PFSK-1 (cell line): ENCODE measurements around the gene FBXW4.

Experiments
- FOXP2 ChIP-seq: optimal IDR thresholded peaks from 2 replicates; pipeline ENCODE3; 2011; ENCODE audit warnings: borderline replicate concordance, control low read depth, inconsistent platforms; ENCODE audit not compliant: insufficient read depth; ENCODE audit errors: extremely low read length, extremely low read depth
- POLR2AphosphoS5 ChIP-seq: IDR thresholded peaks from 2 replicates; pipeline ENCODE4 v1.6.1; 2012; ENCODE audit warnings: low read depth, mild to moderate bottlenecking, control low read depth, low read length, moderate library complexity
- SIN3A ChIP-seq: IDR thresholded peaks from 2 replicates; pipeline ENCODE4 v1.6.1; 2012; ENCODE audit warnings: mild to moderate bottlenecking, low read length, moderate library complexity, borderline replicate concordance; ENCODE audit not compliant: insufficient read depth
- TAF1 ChIP-seq: IDR thresholded peaks from 2 replicates; pipeline ENCODE4 v1.6.1; 2012; ENCODE audit warnings: low read length, control low read depth, borderline replicate concordance; ENCODE audit not compliant: insufficient read depth
- TF ChIP-seq, protein P1 (sequence below), 2 experiments: IDR thresholded peaks; 2 replicates each; pipeline versions ENCODE4 v1.6.1 to v1.8.0; 2011 to 2012; ENCODE audit warnings: low read depth in 2 of 2, low read length in 2 of 2, control low read depth in 1 of 2, inconsistent platforms in 1 of 2, mild to moderate bottlenecking in 1 of 2, moderate library complexity in 1 of 2; ENCODE audit not compliant: insufficient read depth in 1 of 2

The FBXW4 gene

DNA sequence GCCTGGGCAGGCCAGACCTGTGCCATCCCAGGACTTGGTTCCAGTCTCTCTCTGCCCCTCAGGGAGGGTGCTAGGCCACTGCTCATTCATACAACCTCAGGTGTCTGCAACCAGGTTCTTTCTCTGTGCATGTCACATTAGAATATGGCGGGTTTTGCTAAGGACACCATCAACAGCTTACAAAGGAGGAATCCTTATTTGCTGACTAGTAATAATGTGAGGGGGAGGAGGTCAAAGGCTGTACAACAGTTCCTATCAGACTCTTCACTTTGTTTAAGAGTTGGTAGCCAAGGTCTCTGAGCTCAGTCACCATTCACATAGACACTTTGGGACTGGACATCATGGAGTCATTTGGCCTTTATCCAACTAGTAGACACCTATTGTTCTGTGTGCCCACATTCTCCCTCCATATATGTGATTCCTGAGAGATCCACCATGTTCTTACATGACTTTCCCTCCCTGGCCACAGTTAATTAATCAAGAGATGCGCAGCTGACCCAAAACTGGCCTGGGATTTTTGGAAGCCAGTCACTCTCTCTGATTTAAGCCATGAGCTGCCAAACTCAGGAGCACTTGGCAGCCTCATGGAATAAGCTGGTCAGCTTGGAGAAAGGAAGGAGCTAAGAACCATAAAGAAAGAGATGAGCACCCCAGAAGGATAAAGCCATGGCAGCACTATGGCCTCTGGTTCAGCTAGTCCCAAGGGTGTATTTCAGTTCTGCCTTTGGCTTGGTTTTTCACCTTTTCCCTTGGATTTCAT, 55.6 kb downstream of the FBXW4 start:
- TF ChIP-seq TAF1, result no peak
- no peak for TF ChIP-seq SIN3A
- no peak for TF ChIP-seq FOXP2
- no peak for TF ChIP-seq POLR2AphosphoS5
- TF ChIP-seq, protein P1, sequence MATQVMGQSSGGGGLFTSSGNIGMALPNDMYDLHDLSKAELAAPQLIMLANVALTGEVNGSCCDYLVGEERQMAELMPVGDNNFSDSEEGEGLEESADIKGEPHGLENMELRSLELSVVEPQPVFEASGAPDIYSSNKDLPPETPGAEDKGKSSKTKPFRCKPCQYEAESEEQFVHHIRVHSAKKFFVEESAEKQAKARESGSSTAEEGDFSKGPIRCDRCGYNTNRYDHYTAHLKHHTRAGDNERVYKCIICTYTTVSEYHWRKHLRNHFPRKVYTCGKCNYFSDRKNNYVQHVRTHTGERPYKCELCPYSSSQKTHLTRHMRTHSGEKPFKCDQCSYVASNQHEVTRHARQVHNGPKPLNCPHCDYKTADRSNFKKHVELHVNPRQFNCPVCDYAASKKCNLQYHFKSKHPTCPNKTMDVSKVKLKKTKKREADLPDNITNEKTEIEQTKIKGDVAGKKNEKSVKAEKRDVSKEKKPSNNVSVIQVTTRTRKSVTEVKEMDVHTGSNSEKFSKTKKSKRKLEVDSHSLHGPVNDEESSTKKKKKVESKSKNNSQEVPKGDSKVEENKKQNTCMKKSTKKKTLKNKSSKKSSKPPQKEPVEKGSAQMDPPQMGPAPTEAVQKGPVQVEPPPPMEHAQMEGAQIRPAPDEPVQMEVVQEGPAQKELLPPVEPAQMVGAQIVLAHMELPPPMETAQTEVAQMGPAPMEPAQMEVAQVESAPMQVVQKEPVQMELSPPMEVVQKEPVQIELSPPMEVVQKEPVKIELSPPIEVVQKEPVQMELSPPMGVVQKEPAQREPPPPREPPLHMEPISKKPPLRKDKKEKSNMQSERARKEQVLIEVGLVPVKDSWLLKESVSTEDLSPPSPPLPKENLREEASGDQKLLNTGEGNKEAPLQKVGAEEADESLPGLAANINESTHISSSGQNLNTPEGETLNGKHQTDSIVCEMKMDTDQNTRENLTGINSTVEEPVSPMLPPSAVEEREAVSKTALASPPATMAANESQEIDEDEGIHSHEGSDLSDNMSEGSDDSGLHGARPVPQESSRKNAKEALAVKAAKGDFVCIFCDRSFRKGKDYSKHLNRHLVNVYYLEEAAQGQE (IDR thresholded peaks at IDR 0.05; ENCODE audit: insufficient read depth in 1 of 2, low read depth in 2 of 2, low read length in 2 of 2), result no peak

DNA sequence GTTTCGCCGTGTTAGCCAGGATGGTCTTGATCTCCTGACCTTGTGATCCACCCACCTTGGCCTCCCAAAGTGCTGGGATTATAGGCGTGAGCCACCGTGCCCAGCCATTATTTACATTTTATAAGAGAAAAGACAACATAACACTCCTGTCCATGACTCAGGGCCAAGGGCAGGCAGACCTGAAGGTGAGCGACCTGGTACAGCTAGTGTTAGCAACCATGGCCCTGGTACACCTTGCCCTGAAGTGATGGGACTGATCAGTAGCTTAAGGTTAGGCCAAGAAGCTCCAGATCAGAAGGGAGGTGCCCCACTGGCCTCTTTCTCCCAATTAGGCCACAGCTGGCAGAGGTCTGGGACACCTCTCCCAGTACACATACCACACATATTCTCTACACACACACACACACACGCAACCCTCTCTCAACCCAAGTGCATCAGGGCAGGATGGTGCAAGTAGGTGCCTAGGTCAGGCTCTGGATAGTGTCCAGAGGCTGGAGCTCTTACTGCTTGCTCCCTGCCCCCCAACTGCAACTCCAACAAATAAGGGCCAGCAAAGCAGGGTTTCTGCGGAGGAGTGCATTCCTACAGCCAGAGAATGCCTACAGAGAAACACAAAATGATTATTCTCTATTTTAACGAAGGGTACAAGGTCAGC, 63.0 kb downstream of the FBXW4 start:
- TF ChIP-seq POLR2AphosphoS5 (no peak), SIN3A (no peak), FOXP2 (no peak), TAF1 (no peak)
- TF ChIP-seq, protein P1 (IDR thresholded peaks at IDR 0.05; ENCODE audit: insufficient read depth in 1 of 2, low read depth in 2 of 2, low read length in 2 of 2), result no peak

DNA sequence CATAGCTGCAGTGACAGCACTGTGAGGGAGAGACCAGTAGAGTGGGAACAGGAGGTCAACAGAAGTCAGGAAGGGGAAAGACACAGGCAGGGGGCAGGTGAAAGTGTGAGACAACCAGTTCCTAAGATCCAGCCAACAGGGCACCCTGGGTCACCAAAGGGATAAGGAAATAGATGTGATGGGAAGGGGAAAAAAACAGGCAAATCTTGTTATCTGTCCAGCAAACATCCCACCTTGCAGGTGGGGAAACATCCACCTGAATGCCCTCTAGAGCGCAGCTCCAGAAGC, 64.4 kb downstream of the FBXW4 start:
- no peak for TF ChIP-seq SIN3A

DNA sequence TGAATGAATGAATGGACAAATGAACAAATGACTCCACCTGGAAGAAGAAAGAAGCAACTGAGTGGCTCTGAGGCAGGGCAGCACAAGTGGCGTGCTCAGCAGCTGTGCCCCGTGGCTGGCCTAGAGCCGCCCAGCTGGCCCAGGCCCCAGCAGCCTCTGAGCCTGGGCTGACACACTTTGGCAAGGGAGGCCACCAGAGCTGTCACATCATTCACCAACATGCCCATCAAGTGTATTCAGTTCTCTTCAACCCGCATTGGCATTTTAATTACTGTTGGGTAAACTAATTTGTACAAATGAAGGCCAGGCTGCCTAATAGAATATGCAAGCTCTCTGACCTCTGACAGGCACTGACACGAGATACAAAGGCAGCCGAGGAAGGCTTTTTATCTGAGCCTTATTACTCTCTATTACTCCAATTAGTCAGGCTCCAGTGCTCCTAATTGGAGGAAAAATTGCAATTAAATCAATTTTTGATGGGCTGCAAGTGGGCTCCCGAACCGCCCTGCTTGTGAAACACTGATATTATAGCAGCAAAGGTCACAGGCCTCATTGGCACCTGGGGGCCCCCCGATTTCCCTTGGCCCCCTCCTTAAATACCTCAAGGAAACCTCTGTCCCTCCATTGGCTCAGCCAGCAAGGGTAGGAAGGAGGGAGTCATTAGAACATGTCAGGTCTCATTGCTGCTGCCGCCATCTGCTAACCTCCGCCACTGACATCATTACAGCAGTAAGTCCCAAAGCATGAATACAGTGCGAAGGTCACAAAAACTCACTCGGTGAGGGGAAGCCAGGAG, 64.9 kb downstream of the FBXW4 start:
- TF ChIP-seq, protein P1 (IDR thresholded peaks at IDR 0.05; ENCODE audit: insufficient read depth in 1 of 2, low read depth in 2 of 2, low read length in 2 of 2), result no peak
- TF ChIP-seq TAF1 (no peak), POLR2AphosphoS5 (no peak), SIN3A (no peak), FOXP2 (no peak)

DNA sequence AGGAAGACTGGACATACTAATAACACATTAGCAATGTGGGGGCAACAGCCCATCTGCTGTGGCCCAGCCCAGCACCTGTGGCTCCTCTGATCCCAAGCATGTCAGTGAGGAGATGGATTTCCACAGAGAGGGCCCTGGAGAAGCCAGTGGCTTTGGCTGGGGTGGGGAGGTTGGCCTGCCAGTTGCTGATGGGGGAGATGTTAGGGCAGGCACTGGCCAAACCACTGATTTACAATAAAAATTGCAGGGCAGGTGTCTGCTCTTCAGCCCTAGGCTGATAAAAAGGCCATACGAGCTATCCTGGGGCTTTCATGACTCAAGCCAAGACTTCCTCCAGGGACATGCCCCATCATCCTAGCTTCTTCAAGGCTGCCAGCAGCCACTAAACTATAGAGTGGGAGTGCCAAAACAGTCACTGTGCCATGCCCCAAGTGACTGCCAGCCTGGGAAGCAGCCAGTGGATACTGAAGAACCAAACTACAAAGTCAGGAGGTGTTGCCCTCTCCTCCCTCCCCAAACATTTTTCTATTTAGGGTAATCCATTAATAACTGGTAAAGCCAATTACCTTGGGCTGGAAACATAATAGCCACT, 69.1 kb downstream of the FBXW4 start:
- TF ChIP-seq POLR2AphosphoS5, result no peak
- TF ChIP-seq SIN3A, result no peak
- no peak for TF ChIP-seq TAF1
- TF ChIP-seq, protein P1 (IDR thresholded peaks at IDR 0.05; ENCODE audit: insufficient read depth in 1 of 2, low read depth in 2 of 2, low read length in 2 of 2), result no peak
- TF ChIP-seq FOXP2, result no peak
